GM19239 (cell line): ENCODE measurements around the gene CHRM2.

Source experiments
- DNase-seq: peaks from one replicate; pipeline ENCODE4 v3.0.0; 2011; ENCODE audit warnings: low spot score; ENCODE audit not compliant: insufficient read length
- FAIRE-seq: peaks from 2 replicates; lab custom pipeline; 2011; peaks lifted over from hg19 to GRCh38; lab: Jason Lieb, UNC

CHRM2 gene

DNA sequence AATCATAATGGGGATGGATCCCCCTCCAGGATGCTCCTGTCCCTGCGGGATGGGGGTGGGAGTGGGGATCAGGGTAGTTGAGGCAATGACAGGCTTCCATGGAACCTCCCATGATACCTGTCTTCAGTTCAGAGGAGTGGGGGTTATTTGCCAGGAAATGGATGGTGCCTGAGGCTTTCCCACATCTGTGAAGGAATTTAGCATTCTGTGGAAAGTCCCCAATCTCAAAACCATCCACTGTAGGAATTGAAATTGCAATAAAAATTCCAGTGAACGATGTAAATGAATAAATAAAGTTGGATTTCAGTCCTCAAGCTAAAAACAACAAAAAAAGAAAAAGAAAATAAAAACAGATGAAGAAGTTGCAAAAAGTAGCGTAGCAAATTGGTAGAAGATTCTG is 81.9 kb downstream of the CHRM2 start:
- DNase-seq (no peak), FAIRE-seq (no peak)

DNA sequence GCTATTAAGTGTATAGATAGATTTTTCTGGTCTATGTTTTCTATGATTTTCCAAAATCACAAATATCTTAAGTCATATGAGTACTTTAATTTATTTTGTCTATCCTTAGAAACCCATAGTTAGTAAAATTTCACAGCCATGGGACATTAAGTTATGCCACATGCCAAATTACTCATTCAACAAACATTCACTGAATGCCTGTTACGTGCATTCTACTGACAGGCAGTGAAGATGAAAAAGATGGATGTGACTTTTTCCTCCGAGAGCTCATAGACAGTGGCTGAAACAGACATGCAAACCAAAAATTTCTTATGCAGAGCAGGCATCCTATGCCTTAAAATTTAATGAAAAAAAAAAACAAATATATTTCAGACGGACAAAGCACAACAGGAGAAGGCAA is 84.9 kb downstream of the CHRM2 start:
- DNase-seq: no peak
- no peak for FAIRE-seq

DNA sequence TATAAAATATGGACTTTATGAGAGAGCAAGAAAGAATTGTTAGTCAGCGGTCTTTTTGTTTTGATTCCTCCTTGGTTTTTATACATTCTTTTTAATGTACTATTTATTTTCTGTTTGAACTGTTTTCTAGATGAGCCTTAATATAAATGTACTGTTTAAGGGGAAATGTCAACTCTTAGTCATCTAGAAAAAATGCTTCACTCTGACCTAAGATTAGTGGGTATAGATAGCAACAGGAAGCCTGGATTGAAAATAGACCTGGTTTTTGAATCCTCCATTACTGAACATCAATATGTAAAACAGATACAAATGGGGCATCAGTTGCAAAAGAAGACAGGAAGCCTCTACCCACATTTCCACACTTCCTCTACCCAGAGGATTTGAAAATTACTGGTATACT is 87.8 kb downstream of the CHRM2 start:
- FAIRE-seq (no peak), DNase-seq (no peak)

DNA sequence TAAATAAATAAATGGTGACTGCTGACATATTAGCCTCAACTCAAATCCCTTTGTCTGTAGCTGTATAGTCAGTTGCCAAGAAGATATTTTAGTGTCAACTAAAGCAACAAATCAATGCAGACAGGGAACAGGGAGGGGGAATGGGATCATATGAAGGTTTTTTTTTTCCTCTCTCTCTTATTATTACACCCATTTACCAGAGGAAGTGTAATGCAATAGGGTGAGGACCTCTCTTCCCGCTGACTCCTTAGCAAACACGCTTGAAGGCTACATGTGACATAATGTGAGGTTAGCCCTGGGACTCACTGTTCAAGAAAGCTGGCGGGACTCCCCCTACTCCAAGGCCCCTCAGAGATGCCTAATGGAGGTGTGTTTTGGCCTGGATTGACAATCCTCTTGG is 88.2 kb downstream of the CHRM2 start:
- DNase-seq (no peak), FAIRE-seq (no peak)

DNA sequence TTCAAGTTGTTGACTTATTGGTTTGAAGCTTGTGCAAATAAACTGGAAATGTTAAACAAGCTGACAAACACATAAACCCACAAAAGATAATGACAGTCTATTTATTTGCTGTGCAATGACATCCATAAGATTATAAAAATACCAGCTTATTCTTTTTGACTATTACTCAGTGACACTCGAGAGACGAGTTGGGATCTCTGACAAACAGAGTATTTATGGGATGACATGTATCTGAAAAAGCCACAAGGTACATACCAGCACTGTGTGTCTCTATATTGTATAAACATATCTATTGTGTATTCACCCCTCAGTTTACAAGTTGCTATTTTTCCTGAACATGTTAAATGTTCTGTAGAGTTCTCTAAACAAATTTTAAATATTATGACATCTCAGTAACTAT is 88.9 kb downstream of the CHRM2 start:
- FAIRE-seq (no peak), DNase-seq (no peak)

DNA sequence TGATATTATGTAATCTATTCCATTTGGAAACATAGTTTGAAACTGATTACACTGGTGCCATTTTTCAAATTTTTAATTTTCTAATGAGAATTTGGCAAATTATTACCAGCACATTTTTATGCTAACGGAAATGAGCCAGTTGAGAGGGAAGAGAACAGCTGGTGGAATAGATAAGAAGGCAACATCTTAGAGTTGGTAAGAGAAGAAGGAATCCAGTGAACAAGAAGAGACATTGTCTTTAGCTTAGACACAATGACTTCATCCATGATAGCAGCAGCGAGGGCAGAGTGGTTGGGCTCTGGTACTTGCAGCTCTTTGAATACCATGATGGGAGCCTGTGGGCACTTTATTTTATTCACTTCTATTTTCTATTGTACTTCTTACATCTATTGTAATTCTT is 89.6 kb downstream of the CHRM2 start:
- DNase-seq: no peak
- no peak for FAIRE-seq

DNA sequence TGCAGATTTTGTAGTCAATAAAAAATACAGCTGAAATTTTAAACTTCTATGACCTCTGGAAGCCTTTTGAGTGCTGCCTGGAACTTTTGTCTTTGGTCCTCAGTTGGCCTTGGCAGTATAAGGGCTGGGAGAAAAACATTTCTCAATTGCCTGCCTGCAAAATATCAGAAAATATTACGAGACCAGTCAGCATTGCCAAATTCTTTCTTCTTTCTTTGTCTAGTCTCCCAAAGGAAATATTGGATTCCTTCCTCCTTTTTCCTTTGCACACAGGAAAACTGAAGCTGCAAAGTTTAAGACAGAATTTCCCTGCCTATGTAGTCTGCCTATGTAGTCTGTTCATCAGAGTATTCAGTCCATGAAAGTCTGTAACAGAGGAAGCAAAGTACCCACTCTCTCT is 95.9 kb downstream of the CHRM2 start:
- no peak for FAIRE-seq

DNA sequence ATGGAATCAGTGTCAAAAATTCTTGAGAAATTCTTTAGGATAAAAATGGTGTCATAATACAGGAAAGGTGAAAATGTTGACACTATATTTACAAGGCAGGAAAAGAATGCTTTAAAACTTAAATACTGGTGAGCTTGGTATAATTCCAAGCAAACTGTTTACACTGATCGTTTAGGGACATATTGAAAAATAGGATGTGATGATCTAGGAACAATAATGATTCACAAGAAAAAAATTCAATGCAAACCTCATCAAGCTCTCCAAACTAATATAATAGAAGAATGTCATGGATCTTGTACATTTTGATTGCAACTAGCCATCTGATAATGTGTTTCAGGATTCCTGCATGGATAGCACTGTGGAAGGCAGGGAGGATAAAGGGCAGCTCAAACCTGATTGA is 98.4 kb downstream of the CHRM2 start:
- FAIRE-seq: no peak
- no peak for DNase-seq

More for the DNA sequence above, 95.9 kb downstream of the CHRM2 start:
- no peak for DNase-seq

DNA sequence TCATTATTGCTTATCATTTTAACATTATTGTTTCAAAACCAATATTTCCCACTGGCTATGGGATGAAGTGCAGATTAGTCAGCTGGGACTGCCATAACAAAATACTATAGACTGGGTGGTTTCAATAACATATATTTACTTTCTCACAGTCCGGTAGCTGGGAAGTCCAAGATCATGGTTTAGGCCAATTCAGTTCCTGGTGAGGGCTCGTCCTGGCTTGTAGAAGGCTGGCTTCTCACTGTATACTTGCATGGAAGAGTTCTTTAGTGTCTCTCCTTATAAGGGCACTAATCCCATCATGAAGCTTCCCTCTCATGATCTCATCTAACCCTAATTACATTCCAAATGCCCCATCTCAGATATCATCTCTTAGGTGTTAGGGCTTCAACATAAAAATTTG is 101.3 kb downstream of the CHRM2 start:
- FAIRE-seq: no peak
- DNase-seq: no peak

DNA sequence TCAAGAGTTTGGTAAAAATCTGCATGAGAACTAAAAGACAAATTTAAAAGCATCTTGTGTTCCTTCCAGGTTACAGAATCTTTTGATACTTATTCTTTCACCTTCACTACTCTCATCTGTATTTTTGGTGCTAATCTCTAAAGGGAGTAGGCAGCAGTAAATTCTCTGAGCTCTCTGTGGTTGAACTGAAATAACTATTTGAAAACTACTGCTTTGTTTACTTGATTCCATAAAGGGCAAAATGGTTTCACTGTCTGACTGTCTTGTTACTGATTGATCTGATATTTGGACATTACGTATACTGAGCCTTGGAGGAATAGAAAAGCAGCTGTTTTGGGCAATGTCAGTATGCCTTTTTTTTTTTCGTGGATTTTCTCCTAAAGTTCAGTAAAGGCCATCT is 103.3 kb downstream of the CHRM2 start:
- FAIRE-seq: no peak
- no peak for DNase-seq

DNA sequence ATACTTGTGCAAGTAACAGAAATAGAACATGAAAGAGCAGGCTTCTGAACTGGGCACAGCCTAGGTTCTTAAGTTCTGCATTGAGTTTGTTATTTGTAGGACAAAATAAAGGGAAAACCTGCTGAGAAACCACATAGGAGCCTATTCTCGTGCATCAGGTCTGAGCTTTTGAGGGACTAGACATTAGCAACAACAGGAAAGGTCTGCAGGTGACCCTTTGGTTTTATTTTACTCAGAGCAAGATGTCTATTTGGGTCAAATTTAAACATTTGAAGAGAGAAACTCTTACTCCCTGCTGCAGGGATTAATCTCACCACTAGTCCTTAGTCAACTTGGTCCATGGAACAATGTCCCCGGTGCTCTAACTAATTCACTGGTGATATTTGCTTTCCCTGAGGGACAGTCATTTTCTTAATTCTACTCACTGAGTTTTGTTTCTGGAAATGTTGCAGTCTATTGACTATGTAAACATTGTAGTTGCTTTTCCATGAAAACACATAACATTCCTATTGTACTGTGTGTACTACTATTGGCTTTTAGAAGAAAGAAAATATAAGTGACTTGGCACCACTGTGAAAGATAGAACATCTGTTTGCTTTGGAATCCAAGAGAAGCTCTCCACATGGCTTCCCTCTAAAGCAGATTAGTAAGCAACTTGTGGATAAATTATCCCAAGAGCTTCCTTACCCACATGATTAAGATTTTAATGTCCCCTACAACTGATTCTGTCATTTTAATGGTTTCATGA is 108.2 kb downstream of the CHRM2 start:
- FAIRE-seq: no peak
- no peak for DNase-seq

DNA sequence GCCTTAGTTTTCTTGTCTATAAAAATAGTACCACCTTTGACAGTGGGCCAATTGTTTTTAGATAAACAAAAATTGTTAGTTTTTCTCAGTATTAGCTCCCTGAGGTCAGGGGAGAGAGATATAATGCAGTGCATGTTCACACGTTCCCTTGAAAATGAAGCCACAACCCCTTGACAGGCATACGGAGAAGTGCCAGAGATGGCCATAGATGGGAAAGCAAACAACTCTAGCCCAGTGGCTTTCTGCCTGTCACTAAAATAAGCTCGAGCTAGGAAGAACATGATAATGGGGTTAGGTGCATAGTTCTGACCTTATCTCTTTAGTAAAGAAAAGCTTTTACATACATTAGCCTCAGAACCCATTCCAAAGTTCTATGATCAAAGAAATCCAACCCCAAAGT is 124.9 kb downstream of the CHRM2 start:
- DNase-seq (no peak), FAIRE-seq (no peak)

DNA sequence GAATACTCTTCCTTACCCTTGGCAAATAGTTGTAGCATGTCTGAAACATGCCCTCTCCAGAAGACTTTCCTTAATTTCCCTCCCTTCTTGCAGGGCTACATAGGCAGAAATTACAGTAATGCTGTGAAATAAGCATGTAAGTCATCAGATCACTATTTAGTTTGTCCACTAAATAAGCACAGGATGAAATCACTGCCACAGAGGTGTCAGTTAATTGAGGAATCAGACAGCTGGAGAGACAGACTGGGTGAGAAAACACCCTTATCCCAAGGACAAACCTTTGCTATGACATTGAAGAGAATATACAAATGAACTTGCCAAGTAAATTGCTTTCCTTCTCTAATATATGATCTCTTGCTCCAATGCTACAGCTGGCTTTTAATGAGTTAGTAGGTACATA is 129.3 kb downstream of the CHRM2 start:
- DNase-seq: no peak
- FAIRE-seq: no peak

DNA sequence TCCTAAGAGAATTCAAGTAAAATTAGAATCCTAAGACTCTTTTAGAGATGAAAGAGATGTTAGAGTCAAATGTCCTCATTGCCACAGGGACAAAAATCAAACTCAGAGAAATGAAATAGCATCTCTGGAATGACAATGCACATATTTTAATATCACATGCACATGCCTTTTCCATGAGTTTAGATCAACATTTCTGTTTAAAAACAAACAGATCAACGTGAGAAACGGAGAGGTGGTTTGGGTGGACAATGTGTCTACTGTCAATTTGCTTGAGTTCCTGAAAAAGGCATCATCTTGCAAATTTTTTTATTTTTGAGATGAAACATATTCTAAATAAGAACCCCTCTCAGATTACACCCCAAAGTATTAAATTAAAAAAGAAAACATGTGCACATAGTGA is 130.0 kb downstream of the CHRM2 start:
- DNase-seq (no peak), FAIRE-seq (no peak)

DNA sequence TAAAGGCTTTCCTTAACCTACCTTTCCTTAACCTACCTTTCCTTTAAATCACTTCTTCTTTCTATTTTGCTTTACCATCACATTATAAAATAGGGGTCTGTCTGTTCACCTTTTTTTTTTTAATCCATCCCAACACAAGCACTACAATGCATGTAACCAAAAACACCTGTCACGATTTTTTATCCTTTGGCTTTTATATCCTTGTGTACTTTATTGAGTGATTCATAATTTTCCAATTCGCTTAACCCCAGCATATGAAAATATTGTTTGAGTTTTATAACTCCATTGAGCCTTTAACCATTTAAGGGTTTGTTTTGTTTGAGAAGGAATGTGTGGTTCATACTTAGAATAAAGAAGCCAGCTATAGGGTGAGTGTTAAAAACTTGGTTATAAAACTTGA is 132.2 kb downstream of the CHRM2 start:
- no peak for DNase-seq
- no peak for FAIRE-seq

DNA sequence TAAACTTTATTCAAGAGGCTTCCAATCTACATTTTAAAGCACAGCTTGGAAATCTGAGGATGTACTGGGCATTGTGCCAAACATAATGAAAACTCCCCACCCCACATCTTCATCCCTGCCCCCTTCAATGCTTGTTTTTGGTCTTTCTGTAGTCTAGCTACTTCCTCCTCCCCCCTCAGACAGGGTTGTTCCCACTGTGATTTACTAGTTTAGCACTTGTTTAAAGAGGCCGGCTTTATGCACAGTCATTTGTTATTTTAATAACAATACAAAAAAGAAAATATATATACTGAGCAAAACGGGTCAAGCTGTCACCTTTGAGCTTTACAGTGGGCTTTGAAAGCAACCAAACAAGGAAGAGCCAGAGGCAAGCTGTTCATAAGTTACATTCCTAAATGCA is 132.6 kb downstream of the CHRM2 start:
- FAIRE-seq: no peak
- DNase-seq: no peak

DNA sequence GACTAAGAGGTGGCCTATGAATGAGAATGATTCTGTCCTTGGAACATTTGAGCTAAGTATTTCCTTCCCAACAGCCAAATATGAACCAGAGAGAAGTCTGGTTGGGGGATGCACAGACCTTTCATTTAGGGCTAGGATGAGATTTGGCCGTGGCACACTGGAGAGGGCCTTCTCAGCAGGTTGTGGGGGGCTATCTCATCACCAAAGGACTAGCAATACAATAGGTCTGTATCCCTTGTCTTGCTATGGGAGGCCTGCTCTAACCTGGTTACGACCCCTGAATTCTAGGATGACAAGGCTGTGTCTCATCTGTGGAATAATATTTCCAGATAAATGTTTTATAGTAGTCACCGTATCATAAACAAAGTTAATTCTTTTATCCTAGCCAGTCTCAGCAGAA is 133.0 kb downstream of the CHRM2 start:
- FAIRE-seq (no peak), DNase-seq (no peak)

DNA sequence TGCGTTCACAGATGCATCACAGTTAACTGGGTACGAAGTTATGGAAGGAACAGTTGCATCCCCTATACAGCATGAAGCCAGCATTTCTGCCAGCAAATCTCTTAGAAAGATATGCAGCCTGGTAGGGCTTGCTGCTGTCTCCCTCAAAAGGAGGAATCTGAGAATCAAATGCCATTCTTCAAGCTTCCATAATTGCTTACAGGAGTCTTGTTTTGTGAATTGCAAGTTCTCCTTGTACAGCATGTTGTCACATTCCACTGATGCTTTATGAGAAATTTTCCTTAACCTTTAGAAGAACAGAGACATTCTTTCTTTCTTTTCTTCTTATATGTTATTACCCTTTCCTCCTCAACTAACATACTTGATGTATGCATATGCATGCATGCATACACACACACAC is 134.6 kb downstream of the CHRM2 start:
- FAIRE-seq (no peak), DNase-seq (no peak)

DNA sequence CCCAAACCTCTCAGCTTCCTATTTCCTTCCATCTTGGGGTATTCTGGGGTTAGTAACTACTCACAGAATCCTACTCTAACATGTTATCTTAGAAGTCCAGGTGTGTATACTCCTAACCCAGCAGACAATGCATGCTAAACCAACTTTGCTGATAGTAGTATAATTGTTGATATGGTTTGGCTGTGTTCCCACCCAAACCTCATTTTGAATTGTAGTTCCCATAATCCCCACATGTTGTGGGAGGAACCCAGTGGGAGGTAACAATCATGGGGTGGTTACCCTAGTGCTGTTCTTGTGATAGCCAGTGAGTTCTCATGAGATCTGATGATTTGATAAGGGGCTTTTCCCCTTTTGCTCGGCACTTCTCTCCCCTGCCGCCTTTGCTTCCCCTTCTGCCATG is 135.1 kb downstream of the CHRM2 start:
- DNase-seq: no peak

DNA sequence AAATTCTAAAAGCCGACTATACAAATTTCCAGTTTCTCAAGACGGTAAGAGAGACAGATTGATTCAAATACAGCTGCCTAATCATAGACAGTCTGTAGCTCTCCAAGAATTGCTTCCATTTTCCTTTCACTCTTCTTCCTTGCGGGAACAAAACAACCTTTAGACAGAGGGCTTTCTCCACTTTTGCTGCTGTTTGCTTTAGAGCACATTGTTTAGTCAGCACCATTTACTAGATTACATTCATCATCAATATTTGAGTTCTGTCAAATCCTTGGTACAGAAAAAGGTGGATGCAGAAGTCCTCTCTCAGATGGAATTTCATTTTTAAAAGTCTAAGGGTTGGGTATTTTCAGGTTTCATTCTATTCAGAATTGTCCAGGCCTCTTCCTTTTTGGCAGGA is 137.4 kb downstream of the CHRM2 start:
- FAIRE-seq: no peak
- DNase-seq: no peak

More for the DNA sequence above, 135.1 kb downstream of the CHRM2 start:
- FAIRE-seq: no peak

DNA sequence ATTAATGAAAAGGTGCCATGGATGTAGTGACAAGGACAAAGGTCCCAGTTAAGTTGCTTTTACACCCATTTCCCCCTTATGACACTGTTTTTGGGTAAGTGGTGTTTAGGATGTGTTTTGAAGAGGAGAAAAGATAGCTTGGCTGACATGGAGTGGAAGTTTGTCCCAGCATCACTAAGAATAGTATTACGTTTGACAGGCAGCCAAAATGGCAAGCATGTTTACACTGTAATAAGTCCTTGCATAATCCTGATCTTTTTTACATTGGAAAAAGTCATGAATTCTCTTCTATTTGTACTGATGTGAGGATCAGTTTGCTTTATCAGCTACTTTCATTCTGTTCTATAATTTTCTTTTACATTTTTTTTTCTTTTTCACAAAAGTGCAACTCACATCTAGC is 137.8 kb downstream of the CHRM2 start:
- DNase-seq (no peak), FAIRE-seq (no peak)

DNA sequence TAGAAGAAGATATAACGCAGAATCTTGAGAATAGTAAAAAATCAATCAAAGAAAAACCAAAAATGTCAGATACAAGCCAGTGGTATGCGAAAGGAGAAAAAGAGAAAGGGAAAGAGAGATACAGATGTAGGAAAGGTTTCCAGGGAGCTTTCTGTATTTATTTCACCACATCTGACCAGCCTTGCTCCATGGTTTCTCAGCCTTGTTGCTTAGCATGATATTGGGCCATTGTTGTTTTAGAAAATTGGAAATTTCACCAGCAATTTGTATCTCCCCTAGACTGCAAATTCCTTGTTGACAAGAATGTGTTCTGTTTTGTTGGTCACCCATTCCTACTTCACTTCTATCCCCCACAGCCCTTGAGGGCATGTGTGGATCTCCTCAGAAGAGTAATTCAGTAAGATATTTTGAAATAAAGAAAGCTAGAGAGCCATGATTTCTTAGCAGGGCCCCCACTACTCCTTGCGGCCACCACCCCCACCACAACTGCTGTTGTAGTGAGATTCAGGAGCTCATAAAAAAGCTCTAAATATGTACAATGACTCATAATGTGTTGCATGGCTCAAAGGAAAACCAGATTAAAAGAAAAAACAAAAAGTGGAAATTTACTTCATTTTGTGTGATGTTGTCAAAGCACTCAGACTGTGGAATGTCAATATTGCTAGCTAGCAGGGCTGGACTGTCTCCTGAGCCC is 138.7 kb downstream of the CHRM2 start:
- DNase-seq (no peak), FAIRE-seq (no peak)
